Activated T-cell treated with anti-CD3 and anti-CD28 coated beads for 48 hours (primary cell): Measurements from ENCODE around the gene TBC1D17.
"Not testable (repeated sequence)": the region's sequence is repeated elsewhere in the genome, so short reads cannot be mapped to it uniquely, and the experiment has no call there.

Source experiments
- DNase-seq: peaks from one replicate; pipeline ENCODE4 v3.0.0-alpha.2; 2020; ENCODE audit warnings: low read depth

The TBC1D17 gene

DNA sequence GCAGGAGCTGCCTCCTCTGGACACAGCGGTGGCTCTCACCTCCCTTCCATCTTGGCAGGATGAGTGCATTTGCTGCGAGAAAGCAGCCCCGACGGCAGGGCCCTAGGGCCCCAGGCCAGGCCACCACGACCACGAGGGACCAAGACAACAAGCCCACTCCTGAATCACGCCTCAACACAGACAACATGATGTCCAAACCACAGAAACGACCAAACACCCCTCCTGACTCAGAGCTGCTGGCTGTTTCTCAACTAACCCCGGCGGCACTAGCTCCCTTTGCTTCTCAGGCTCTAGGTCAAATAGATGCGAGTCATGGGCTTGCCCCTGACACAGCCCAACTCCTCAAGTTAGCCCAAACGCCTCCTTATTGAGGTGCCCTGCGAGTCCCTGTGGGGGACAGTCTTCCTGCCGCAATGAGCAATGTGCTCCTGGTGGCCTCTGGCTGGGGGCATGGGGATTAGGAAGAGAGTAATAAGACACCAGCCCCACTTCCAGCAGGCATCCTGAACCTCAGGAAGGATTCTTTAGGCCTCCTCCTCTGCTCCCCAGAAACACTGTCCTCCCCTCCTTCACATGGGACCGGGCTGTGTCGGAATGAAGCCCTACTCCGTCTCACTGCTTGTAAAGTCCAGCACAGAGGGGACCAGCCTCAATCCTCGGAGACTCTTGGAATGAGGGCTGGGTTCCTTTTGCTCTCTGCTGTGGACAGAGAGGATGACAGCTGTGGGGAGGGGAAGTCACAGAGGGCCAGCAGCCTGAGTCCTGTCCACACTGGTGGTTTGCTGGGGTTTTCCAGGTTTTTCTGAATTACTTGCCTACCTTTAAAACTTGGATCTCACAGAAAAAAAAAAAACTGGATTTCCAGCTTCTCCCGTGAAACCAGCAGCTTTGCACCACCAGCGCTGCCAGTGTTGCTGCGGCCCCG, 44.6 kb downstream of the TBC1D17 start:
- DNase-seq: no peak

DNA sequence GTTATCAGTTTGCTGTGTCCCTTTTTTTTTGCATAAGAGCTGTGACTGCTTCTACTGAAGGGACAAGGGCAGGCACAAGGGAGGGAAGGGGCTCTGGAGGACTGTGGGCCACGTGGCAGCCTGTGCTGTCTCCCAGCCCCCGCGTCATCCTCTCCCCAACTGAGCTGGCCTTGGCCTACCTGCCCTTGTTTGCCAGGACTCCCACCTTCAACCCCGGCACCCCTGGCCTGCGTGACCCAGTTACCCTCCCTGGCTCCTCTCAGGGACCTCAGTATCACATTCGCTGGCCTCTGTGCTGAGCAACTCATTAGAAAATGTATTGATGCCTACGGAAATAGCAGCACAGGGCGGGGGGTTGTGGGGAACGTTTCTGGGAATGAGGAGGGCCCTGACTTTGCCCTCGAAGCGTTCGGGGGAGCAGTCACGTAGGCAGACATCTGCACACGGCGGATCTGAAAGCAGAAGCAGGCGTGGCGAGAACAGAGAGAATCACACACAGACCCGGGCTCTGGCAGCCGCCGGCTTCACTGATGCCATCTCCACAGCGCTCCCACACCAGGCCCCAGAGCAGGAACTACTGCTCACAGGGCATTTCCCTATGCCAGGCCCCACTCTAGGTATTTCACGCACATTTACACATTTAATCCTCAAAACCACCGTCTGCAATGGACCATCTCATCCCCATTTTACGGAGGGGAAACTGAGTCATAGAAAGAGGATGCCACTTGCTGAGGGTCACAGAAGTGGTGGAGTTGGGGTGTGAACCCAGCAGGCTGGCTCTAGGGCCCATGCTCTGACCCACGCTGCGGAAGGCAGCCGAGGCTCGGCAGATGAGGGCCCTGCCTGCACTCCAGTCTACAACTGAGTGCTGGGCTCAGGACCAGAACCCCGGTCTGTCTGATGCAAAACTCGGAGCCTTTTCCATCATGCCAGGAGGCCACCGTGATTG, 45.8 kb downstream of the TBC1D17 start:
- no peak for DNase-seq

DNA sequence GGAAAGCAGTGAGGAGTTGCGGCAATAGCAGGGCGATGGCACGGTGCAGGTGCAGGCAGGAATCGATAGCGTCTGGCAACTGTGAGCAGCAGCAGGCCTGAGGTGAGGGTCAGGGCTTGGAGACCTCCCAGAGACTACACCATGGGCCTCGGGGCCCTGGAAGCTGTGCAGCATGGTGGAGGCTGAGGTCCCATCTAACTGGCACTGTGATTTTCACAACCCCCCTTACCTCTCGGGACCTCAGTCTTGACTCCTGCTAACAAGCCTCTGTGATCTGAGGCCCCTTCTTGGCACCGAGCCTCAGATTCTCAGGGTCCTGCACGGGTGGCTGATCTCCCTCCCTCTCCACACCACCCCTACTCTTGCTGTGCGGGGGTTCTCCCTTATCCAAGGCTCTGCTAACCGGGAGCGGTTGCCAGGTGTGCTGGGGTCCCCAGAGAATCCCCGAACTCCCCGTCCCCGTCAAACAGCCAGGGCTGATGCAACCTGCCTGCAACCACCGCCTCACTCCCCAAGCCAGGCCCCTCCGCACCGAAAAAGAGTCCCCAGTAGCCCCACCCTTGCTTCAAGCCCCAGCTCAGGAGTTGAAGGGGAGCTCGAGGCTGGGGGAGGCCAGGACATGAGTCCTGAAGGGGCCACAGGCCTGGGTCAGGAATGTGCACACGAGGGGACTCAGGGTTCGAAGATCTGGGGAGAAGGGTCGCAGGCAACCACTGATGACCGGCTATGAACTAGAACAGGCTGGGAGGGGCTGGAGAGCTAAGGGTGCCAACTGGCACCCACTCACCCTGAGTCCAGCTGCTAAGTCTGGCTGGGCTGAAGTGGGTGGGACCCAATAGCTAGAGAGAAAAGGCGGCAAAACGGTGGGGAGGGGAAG, 46.7 kb downstream of the TBC1D17 start:
- no peak for DNase-seq

DNA sequence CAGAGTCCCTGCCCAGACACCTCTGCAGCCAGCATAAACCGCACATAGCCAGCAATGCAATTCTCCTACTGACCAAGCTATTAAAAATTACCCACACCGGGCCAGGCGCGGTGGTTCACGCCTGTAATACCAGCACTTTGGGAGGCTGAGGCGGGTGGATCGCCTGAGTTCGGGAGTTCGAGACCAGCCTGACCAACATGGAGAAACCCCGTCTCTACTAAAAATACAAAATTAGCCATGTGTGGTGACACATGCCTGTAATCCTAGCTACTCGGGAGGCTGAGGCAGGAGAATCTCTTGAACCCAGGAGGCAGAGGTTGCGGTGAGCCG, 47.3 kb downstream of the TBC1D17 start:
- DNase-seq: not testable (repeated sequence)

DNA sequence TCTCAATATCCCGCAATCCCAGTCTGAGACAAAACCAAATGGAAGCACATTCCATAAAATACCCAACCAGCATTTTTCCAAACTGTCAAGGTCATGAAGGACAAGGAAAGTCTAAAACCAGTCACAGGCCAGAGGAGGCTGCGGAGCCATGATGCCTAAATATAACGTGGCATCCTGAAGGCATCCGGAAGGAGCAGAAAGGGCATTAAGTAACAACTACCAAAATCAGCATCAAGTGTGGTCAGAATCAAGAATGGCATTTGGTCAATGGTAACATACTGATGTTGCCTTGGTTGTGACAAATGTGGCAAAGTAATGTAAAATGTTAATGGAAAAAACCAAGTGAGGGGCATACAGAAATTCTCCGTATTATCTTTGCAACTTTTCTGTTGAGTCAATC, 48.0 kb downstream of the TBC1D17 start:
- no peak for DNase-seq

DNA sequence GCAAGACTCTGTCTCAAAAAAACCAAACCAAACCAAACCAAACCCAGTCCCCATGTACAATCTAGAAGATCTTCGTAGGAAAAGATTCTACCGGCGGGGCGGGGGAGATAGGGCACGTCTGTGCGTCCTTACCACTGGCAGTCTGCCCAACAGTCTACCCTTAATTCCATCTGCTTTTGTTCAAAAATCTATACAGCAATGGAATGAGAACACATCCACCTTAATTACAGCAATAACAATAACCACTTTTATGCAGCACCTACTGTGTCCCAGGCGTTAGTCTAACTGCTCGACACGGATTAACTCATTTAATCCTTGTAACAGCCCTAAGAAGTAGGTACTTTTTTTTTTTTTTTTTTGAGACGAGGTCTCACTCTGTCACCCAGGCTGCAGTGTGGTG, 49.0 kb downstream of the TBC1D17 start:
- DNase-seq: no peak

DNA sequence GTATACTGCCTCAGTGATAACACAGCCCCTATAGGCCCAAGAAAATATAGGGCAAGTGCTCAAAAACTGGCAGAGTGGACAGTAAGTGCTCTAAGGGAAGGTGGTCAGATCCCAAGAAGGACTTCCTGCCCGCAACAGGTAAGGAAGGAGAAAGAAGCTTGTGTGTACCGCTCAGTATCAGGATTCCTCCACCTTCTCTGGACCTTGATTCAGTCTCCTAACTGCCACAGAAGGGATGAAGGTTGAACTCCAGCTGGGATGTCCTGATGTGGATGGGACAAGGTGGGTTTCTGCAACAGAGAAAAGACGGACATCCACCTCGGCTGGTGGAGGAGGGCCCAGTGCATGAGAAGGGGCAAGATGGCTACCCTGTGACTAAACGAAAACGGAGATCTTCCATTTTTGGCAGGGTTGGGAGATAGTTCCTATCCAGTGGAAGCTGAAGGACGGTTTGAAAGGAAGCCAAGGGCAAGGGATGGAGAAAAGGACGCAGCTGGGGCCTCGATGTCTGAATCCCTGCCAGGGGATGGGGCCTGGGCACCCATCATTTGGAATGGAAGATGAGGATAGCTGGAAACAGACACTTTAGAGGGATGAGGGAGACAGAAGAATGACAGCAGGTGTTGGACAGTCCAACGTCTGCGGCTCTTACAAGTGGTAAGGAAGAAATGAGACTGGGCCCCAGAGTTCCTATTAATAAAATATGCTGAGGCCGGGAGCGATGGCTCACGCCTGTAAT, 50.2 kb downstream of the TBC1D17 start:
- DNase-seq: no peak

DNA sequence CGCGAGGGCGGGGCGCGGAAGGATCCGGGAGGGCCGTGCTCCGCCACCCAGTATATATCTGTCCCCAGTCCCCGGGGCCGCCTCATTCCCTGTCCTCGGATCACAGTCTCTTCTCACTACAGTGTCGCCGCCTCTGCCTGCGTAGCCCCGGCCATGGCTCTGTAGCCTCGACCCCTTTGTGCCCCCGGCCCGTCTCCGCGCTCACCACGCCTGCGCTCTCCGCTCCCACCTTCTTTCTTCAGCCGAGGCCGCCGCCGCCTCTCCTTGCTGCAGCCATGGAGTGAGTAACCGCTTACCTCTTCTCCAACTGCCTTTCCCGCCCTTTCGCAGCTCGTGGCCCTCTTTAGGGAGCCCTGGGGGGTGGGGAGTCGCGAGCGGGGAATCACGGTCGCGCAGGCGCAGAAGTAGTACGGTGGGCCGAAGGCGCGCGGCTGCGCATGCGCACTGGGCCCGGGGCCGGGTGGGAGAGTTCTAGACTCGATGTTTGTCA, 51.7 kb downstream of the TBC1D17 start, which contains the start of the genes ATF5 and NUP62:
Gene ATF5 (plus strand): TSS at position 85 of the 490 bp plus-strand sequence. CDS start 1,646 bp downstream, outside the sequence.
Gene NUP62 (minus strand): TSS at position 384 of the 490 bp plus-strand sequence. CDS start 19,697 bp downstream, outside the sequence.
- peak; percentile 91 for DNase-seq

DNA sequence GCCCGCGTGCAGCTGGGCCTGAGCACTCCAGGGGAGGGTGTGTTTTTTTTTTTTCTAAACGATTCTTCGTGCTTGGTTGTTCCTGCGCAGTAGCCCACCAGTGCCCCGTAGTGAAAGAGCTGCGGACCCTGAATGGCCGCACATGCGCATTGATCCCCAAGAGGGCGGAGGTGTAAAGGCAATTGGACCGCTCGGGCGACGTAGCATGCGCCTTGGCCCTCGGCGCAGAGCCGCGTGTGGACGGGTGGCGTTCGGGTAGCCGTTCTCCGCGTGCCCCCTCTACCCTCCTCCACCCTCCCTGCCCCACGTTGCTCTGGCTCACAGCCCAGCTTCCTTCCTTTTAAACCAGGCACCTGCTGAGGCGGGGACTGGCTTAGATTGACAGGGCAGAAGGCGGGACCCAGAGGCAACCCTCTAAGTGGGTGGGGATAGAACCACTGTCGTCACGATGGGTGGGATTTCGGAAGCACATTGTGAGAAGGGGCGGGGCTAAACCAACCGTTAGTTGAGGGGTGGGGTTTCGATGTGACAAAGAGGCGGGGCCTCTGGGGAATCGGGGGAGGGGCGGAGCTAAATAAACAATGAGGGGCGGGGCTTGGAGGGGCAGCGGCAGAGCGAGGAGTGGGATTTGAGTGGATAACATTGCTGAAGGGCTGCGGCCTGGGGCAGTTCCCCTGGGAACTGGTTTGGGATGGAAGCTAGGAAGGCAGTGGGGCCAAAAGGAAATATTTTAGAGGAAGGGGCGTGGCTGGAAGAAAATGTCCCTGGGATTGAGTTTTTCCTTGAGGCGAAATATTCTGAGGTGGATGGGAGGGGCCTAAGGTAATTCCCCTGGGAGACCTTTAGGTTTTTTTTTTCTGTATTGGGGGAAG, 52.3 kb downstream of the TBC1D17 start:
- DNase-seq: peak; percentile 86

DNA sequence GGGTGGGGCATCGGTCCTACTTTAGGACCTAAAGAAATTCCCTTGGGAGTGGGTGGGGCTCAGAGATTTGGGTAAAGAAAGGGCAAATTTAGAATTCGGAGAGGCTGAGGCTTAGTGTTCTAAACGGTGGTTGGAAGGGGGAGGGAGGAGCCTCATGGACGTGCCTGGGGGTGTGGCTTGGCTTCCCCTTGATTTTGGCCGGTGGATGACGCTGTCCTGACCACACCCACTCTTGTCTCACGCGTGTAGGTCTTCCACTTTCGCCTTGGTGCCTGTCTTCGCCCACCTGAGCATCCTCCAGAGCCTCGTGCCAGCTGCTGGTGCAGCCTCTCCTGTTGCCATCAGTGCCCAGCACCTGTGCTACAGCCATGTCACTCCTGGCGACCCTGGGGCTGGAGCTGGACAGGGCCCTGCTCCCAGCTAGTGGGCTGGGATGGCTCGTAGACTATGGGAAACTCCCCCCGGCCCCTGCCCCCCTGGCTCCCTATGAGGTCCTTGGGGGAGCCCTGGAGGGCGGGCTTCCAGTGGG, 53.0 kb downstream of the TBC1D17 start:
- DNase-seq: no peak

DNA sequence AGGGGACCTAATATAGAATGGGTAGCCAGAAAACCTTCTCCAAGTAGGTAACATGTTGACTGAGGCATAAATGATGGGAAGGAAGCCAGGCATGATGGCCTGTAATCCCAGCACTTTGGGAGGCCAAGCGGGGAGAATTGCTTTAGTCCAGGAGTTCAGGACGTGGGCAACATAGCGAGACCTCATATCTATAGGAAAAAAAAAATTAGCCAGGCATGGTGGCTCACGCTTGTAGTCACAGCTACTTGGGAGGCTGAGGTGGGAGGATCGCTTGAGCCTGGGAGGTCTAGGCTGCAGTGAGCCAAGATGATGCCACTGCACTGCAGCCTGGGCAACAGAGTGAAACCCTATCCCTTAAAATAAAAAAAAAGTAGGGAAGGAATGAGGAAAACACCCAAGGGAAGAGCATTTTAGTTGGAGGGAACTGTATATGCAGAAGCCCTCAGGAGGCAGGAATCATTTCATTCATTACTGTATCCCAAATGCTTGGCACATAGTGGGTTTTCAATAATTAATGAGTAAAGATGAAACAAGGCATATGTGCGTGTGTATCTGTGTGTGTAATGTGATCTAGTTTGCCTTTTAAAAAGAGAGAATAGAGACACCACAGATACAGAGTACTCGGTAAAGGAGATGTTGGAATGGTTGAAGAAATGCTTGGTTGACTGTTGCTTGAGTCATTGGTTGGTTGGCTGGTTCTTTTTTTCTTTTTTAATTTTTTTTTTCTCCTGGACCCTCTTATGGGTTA, 54.0 kb downstream of the TBC1D17 start:
- DNase-seq: no peak

DNA sequence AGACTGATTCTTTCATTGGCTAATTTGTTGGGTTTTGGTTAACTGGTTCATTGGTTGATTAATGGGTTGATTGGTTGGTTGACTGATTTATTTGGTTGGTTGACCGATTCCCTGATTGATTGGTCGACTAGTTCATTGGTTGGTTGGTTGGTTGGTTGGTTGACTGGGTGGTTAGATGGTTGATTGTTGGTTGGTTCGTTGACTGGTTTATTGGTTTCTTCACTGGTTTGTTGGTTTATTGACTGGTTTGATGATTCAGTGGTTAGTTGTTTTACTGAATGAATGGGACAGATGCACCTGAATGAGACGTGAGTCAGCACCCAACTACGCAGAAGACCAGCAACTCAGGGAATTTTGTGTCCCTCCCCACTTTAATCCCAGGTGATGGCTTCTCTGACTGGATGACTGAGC, 54.5 kb downstream of the TBC1D17 start:
- no peak for DNase-seq

DNA sequence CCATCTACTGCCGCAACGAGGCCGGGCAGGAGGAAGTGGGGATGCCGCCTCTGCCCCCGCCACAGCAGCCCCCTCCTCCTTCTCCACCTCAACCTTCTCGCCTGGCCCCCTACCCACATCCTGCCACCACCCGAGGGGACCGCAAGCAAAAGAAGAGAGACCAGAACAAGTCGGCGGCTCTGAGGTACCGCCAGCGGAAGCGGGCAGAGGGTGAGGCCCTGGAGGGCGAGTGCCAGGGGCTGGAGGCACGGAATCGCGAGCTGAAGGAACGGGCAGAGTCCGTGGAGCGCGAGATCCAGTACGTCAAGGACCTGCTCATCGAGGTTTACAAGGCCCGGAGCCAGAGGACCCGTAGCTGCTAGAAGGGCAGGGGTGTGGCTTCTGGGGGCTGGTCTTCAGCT, 55.2 kb downstream of the TBC1D17 start:
- no peak for DNase-seq

DNA sequence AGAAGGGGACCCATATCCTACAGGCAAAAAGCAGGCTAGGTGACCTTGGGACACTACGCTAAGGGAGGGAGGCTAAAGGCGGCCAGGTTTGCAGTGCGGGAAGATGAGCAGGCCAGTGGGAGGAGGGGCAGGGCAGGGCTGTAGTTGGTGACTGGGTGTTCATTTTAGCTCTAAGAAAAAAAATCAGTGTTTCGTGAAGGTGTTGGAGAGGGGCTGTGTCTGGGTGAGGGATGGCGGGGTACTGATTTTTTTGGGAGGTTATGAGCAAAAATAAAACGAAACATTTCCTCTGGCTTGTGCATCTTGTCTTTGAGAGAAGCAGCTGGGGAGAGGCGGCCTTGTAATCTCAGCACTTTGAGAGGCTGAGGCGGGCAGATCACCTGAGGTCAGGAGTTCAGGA, 56.1 kb downstream of the TBC1D17 start:
- no peak for DNase-seq

DNA sequence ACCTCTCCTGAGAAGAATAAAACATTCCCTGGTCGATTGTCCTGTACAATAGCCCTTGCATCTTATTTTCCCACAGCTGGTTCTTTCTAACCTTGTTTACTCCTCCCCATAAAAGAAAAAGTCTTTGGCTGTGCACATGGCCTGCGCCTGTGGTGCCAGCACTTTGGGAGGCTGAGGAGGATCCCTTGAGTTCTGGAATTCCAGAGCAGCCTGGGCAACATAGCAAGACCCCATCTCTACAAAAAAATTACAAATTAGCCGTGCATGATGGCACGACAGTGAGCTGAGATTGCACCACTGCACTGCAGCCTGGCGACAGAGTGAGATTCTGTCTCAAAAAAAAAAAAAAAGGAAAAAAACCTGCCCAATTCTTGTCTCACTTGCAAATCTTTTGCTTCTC, 59.0 kb downstream of the TBC1D17 start:
- no peak for DNase-seq

DNA sequence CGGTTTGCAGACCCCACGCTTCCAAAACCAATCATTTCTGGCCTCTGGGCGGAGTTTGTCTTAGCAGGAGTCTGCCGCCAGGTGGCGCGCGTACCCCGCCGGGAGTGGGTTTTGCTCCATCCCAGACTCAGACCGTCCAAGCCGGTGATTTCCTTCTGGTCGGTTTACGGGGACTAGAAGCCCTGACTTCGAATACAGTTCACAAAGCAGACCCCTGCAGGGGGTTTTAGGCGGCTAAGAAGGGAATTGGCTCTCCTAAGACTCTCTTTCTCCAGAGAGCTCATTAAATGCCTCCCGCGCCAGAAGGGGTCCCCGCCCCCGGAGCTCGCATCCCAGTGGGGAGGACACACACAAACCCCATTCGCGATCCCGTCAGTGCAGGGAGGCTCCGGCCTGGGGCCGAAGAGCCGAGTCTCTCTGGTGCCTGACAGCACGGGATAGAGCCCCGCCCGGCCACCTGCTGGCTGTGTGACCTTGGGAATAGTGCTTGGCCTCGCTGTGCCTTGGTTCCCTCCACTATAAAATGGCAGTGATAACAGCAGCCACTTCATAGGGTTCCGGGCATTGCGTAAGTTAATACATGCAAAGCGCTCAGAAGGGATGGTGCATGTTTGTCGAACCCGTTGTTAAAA, 60.4 kb downstream of the TBC1D17 start:
- DNase-seq: peak; percentile 78
